HepG2 (cell line): ENCODE data around the gene TMEM209. TPM values are rescaled to one million over a fixed set of nuclear protein-coding genes. Genes with fewer than 3 reads are reported as not detected.
"Not testable (repeated sequence)": the region's sequence is repeated elsewhere in the genome, so short reads cannot be mapped to it uniquely, and the experiment has no call there.

Experiments
- ATAC-seq: fragments of 200-7000 bp; cut with Tn5 transposase; 3 replicates; pipeline ENCODE4 v1.9.1; 2020; ENCODE audit warnings: mild to moderate bottlenecking, moderate library complexity
- BruUV-seq: library from RNA; stranded (reverse); fragments of 400-500 nt; replicated peaks from 2 replicates; lab custom pipeline; 2021; lab: Mats Ljungman, UMichigan
- CTCF ChIA-PET: fragments of 300-600 bp; formaldehyde crosslinking; extraction: SDS; loops from one replicate; lab custom pipeline; 2021; ENCODE audit warnings: low total read pairs, inconsistent platforms, low intra/inter-chr PET ratio; lab: Yijun Ruan, JAX
- POLR2A ChIA-PET: fragments of 350-600 bp; sonication (Branson Sonifier 250); formaldehyde crosslinking; loops from one replicate; lab custom pipeline; 2020; ENCODE audit warnings: antibody characterized with exemption, inconsistent platforms; lab: Yijun Ruan, JAX
- DNase-seq: peaks from one replicate; pipeline ENCODE4 v3.0.0-alpha.2; 2015; ENCODE audit warnings: low spot score
- FAIRE-seq: peaks from 3 replicates; lab custom pipeline; 2011; peaks lifted over from hg19 to GRCh38; lab: Jason Lieb, UNC
- H2AFZ ChIP-seq: one replicate; pipeline ENCODE4 v1.6.1; 2011; ENCODE audit warnings: low read length, inconsistent platforms
- H3K27ac ChIP-seq: fragments of 300-600 bp; 3 replicates; pipeline ENCODE4 v1.8.0; 2011; ENCODE audit warnings: mixed run types, mild to moderate bottlenecking, mixed read lengths, low read length, inconsistent platforms; ENCODE audit not compliant: insufficient read depth; ENCODE audit errors: extremely low read length
- H3K27me3 ChIP-seq, 2 experiments: fragments of 200-600 bp in 1 of 2; 2 replicates in 1 of 2; 3 replicates in 1 of 2; pipeline versions ENCODE4 v1.6.0 to v1.8.0; 2011; ENCODE audit warnings: low read length in 2 of 2, mild to moderate bottlenecking in 2 of 2, moderate library complexity in 2 of 2, inconsistent platforms in 1 of 2; ENCODE audit not compliant: insufficient read depth in 2 of 2, control insufficient read depth in 1 of 2
- H3K36me3 ChIP-seq, 2 experiments: fragments of 200-600 bp in 1 of 2; replicated peaks in 1 of 2; 2 replicates in 1 of 2; 3 replicates in 1 of 2; pipeline versions ENCODE4 v1.5.1 to v1.8.0; 2011; ENCODE audit warnings: low read length in 2 of 2, inconsistent platforms in 1 of 2; ENCODE audit not compliant: insufficient read depth in 2 of 2, control insufficient read depth in 1 of 2
- H3K4me1 ChIP-seq: 2 replicates; pipeline ENCODE4 v1.5.1; 2012; ENCODE audit warnings: low read length, inconsistent platforms; ENCODE audit not compliant: insufficient read depth
- H3K4me2 ChIP-seq: 2 replicates; pipeline ENCODE4 v1.6.0; 2011; ENCODE audit warnings: low read depth, low read length, inconsistent platforms
- H3K4me3 ChIP-seq, 3 experiments: fragments of 200-600 bp in 1 of 3; sonication (generic), shearing (Covaris generic) in 1 of 3; replicated peaks in 1 of 3; 2 replicates each; pipeline ENCODE4 v1.5.1; 2011 to 2016; ENCODE audit warnings: low read length in 3 of 3, inconsistent platforms in 2 of 3, low read depth in 2 of 3, mild to moderate bottlenecking in 2 of 3, control low read depth in 1 of 3, mixed read lengths in 1 of 3; ENCODE audit not compliant: insufficient read depth in 1 of 3
- H3K79me2 ChIP-seq: one replicate; pipeline ENCODE4 v1.6.1; 2011; ENCODE audit warnings: low read length, inconsistent platforms; ENCODE audit not compliant: insufficient read depth
- H3K9ac ChIP-seq: 2 replicates; pipeline ENCODE4 v1.6.0; 2011; ENCODE audit warnings: mild to moderate bottlenecking, low read depth, low read length, inconsistent platforms; ENCODE audit not compliant: insufficient read depth
- H3K9me3 ChIP-seq: 2 replicates; pipeline ENCODE4 v1.5.1; 2012; ENCODE audit warnings: mild to moderate bottlenecking, low read length
- H4K20me1 ChIP-seq: 2 replicates; pipeline ENCODE4 v1.6.0; 2011; ENCODE audit warnings: inconsistent platforms, mild to moderate bottlenecking, low read length, moderate library complexity; ENCODE audit not compliant: insufficient read depth
- WGBS: methylation state at CpG from one replicate; pipeline ENCODE4 v1.1.6; 2017; ENCODE audit warnings: low lambda C conversion rate; 5-methylcytosine and 5-hydroxymethylcytosine counted together
- in situ Hi-C: cut with HindIII; loops from 2 replicates; pipeline ENCODE4 v1.10.0; 2017; ENCODE audit warnings: low pct_unique_long_range_greater_than_20kb; ENCODE audit not compliant: extremely low pct_ligation_motif_present
- intact Hi-C: fragments of 100-400 bp; cut with micrococcal nuclease; formaldehyde crosslinking; loops from one replicate; pipeline ENCODE4 v1.10.0; 2022; ENCODE audit not compliant: unreplicated experiment
- polyA plus RNA-seq, 8 experiments: library from polyadenylated mRNA; depleted of rRNA in 3 of 8; stranded (reverse) in 7 of 8; unstranded in 1 of 8; fragments of >200 nt; fragmentation: Illumina TruSeq in 4 of 8; extraction: Trizol in 4 of 8; gene quantifications; 2 replicates each; pipeline versions ENCODE4 v1.2.1 to v1.2.3, GENCODE V29; 2011 to 2016; ENCODE audit warnings: low read depth in 4 of 8, missing spikeins in 1 of 8, mixed read lengths in 1 of 8; ENCODE audit not compliant: insufficient read depth in 1 of 8
- total RNA-seq, 5 experiments: library from RNA; depleted of rRNA; stranded (reverse); fragments of >200 nt; fragmentation: Illumina TruSeq; extraction: Trizol; gene quantifications; 2 replicates each; pipeline ENCODE4 v1.2.3, GENCODE V29; 2016; ENCODE audit warnings: low read depth in 1 of 5

The TMEM209 gene
- total and polyA plus RNA-seq, 2 of the 13 experiments (the other 11 are each of a cell fraction or from before 2014, with no cell fraction given): 14.5 to 15.6 TPM

DNA sequence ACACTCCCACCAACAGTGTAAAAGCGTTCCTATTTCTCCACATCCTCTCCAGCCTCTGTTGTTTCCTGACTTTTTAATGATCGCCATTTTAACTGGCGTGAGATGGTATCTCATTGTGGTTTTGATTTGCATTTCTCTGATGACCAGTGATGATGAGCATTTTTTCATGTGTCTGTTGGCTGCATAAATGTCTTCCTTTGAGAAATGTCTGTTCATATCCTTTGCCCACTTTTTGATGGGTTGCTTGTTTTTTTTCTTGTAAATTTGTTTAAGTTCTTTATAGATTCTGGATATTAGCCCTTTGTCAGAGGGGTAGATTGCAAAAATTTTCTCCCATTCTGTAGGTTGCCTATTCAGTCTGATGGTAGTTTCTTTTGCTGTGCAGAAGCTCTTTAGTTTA is 44.4 kb upstream of the TMEM209 start:
- H3K9ac ChIP-seq, ATAC-seq, H3K4me1 ChIP-seq, CTCF ChIA-PET, H2AFZ ChIP-seq, H3K27ac ChIP-seq, FAIRE-seq, H3K36me3 ChIP-seq, DNase-seq, H3K79me2 ChIP-seq, BruUV-seq, intact Hi-C loops, POLR2A ChIA-PET, in situ Hi-C loops, H3K4me3 ChIP-seq, H4K20me1 ChIP-seq, H3K4me2 ChIP-seq, H3K27me3 ChIP-seq, H3K9me3 ChIP-seq: not testable (repeated sequence)
- 75% methylated on average over 3 of the region's 3 CpGs for WGBS

DNA sequence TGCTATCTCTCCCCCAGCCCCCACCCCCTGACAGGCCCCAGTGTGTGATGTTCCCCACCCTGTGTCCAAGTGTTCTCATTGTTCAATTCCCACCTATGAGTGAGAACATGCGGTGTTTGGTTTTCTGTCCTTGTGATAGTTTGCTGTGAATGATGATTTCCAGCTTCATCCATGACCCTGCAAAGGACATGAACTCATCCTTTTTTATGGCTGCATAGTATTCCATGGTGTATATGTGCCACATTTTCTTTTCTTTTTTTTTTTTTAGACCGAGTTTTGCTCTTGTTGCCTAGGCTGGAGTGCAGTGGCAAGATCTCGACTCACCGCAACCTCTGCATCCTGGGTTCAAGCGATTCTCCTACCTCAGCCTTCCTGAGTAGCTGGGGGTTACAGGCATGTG is 43.6 kb upstream of the TMEM209 start:
- 69% methylated on average over 5 of the region's 5 CpGs for whole genome bisulfite sequencing
- H3K79me2 ChIP-seq, DNase-seq, in situ Hi-C loops, H3K4me2 ChIP-seq, intact Hi-C loops, BruUV-seq, POLR2A ChIA-PET, H3K9me3 ChIP-seq, H4K20me1 ChIP-seq, H2AFZ ChIP-seq, ATAC-seq, H3K27me3 ChIP-seq, H3K27ac ChIP-seq, H3K4me1 ChIP-seq, H3K36me3 ChIP-seq, H3K9ac ChIP-seq, FAIRE-seq, H3K4me3 ChIP-seq, CTCF ChIA-PET: not testable (repeated sequence)

DNA sequence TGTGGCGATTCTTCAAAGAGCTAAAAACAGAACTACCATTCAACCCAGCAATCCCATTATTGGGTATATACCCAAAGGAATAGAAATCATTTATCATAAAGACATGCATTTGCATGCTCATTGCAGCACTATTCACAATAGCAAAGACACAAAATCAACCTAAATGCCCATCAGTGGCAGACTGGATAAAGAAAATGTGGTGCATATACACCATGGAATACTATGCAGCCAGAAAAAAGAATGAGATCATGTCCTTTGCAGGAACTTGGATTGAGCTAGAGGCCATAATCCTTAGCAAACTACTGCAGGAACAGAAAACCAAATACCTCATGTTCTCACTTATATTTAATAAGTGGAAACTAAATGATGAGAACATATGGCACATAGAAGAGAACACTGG is 41.3 kb upstream of the TMEM209 start:
- ATAC-seq, in situ Hi-C loops, BruUV-seq: not testable (repeated sequence)

DNA sequence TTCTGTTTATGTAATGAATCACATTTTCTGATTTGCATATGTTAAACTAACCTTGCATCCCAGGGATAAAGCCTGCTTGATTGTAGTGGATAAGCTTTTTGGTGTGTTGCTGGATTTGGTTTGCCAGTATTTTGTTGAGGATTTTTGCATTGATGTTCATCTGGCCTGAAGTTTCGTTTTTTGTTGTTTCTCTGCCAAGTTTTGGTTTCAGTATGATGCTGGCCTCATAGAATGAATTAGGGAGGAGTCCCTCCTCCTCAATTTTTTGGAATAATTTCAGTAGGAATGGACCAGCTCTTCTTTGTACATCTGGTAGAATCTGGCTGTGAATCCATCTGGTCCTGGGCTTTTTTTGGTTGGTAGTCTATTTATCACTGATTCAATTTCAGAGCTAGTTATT is 38.3 kb upstream of the TMEM209 start:
- DNase-seq, H3K27me3 ChIP-seq, ATAC-seq, H3K79me2 ChIP-seq, H2AFZ ChIP-seq, H3K9me3 ChIP-seq, BruUV-seq, H3K9ac ChIP-seq, H3K27ac ChIP-seq, POLR2A ChIA-PET, H4K20me1 ChIP-seq, FAIRE-seq, H3K4me3 ChIP-seq, H3K4me1 ChIP-seq, H3K36me3 ChIP-seq, in situ Hi-C loops, H3K4me2 ChIP-seq: not testable (repeated sequence)
- CTCF ChIA-PET: interaction anchor here (2.0 to 3.0 kb wide), 2 partner anchors 452 to 479 kb away, joined by 9 to 21 read pairs; no protein-coding TSS in a partner anchor
- 5% methylated on average over 1 of the region's 1 CpG for WGBS
- intact Hi-C loops: loop anchor here (2.0 to 5.0 kb wide), 3 partner anchors 317 to 589 kb away; no protein-coding TSS in a partner anchor

More for the DNA sequence above, 41.3 kb upstream of the TMEM209 start:
- FAIRE-seq, DNase-seq, CTCF ChIA-PET, H3K36me3 ChIP-seq, H3K9ac ChIP-seq, H3K27me3 ChIP-seq, H2AFZ ChIP-seq, H4K20me1 ChIP-seq, H3K79me2 ChIP-seq, H3K4me3 ChIP-seq, H3K4me1 ChIP-seq, H3K9me3 ChIP-seq, POLR2A ChIA-PET, H3K4me2 ChIP-seq, intact Hi-C loops, H3K27ac ChIP-seq: not testable (repeated sequence)
- 37% methylated on average over 1 of the region's 1 CpG for WGBS
